Measurements from ENCODE around the gene NGLY1. TPM values are rescaled to one million over a fixed set of nuclear protein-coding genes. Genes with fewer than 3 reads are reported as not detected.
A peak's percentile ranks its signal among the peaks of the same experiment; 100 is the strongest.

The NGLY1 gene
- total and polyA plus RNA-seq, 9 of the 15 experiments (the other 6 are each of a cell fraction or from before 2014, with no cell fraction given): 52.2 to 124 (median 87.6) TPM

GRCh38 chr3:25785826-25786225 is 2.6 kb upstream of the NGLY1 start:
- intact Hi-C loops (cut with micrococcal nuclease): no loop called here
- no peak for FAIRE-seq
- TF ChIP-seq ZNF395 (CRISPR knock-in tag; IDR thresholded peaks at IDR 0.05) (no peak), GATAD2A (IDR thresholded peaks at IDR 0.05) (no peak), COPS2 (conservative IDR thresholded peaks at IDR 0.05) (no peak), ZBTB8A (IDR thresholded peaks at IDR 0.05; ENCODE audit: partially characterized antibody) (no peak)
- H3K36me3 ChIP-seq (ENCODE audit: control insufficient read depth, insufficient read depth, low read length): peaks cover 5% of the 10 kb centered on the region; the same call in 2 of the 3 replicates
- no peaks in the 10 kb centered on the region for H3K27me3 ChIP-seq (ENCODE audit: control insufficient read depth in 2 of 2, insufficient read depth in 2 of 2, low read length in 2 of 2)
- no peak overlapping the region for H3K4me3 ChIP-seq
- H3K9me1 ChIP-seq (ENCODE audit: control insufficient read depth, insufficient read depth, low read length): no peaks in the 10 kb centered on the region
- H3K79me2 ChIP-seq (ENCODE audit: control insufficient read depth, insufficient read depth, low read length): peaks cover 77% of the 10 kb centered on the region
- peaks cover 7 to 36% of the 10 kb centered on the region in 2 experiments; a peak in 4 of 5 replicates for H3K4me1 ChIP-seq (replicated peaks in 1 of 2; ENCODE audit: control insufficient read depth in 2 of 2, insufficient read depth in 2 of 2, low read length in 2 of 2)
- H4K20me1 ChIP-seq (replicated peaks; ENCODE audit: control insufficient read depth, insufficient read depth, low read length): no peaks in the 10 kb centered on the region
- no peak overlapping the region for H3K4me2 ChIP-seq (ENCODE audit: insufficient read depth, low read length)
- no peak overlapping the region for H3K9ac ChIP-seq (ENCODE audit: insufficient read depth in 1 of 2, low read depth in 2 of 2, low read length in 2 of 2)
- ChIA-PET CTCF (ENCODE audit: low intra/inter-chr PET ratio) (no interaction called here), POLR2A (no interaction called here)
- no TSS peak for BruUV-seq (replicated peaks)
- H2AFZ ChIP-seq (ENCODE audit: low read depth, low read length): no peak overlapping the region
- 62% methylated on average over 3 of the region's 3 CpGs for WGBS (ENCODE audit: insufficient coverage, low coverage, missing lambda C conversion rate)
- H3K27ac ChIP-seq (ENCODE audit: extremely low read depth, low read depth, low read length): no peak overlapping the region
- DNase-seq (ENCODE audit: extremely low read depth in 1 of 4, low spot score in 3 of 4): no peak
- no peaks in the 10 kb centered on the region for H3K9me3 ChIP-seq (replicated peaks; ENCODE audit: control insufficient read depth, insufficient read depth, low read depth, low read length)
- in situ Hi-C loops (cut with MboI): no loop called here
- ATAC-seq: no peak

GRCh38 chr3:25784971-25785370 is 1.7 kb upstream of the NGLY1 start:
- H3K27ac ChIP-seq (ENCODE audit: extremely low read depth, low read depth, low read length): peak overlapping the region; percentile 63; the same call in 2 of the 3 replicates
- no TSS peak for BruUV-seq (replicated peaks)
- H2AFZ ChIP-seq (ENCODE audit: low read depth, low read length): no peak overlapping the region
- ChIA-PET POLR2A (no interaction called here), CTCF (ENCODE audit: low intra/inter-chr PET ratio) (no interaction called here)
- H3K79me2 ChIP-seq (ENCODE audit: control insufficient read depth, insufficient read depth, low read length): peaks cover 77% of the 10 kb centered on the region
- intact Hi-C loops (cut with micrococcal nuclease): no loop called here
- H3K36me3 ChIP-seq (ENCODE audit: control insufficient read depth, insufficient read depth, low read length): peaks cover 3% of the 10 kb centered on the region; the same call in 2 of the 3 replicates
- H3K4me1 ChIP-seq (replicated peaks in 1 of 2; ENCODE audit: control insufficient read depth in 2 of 2, insufficient read depth in 2 of 2, low read length in 2 of 2): peaks cover 12 to 39% of the 10 kb centered on the region in 2 experiments; a peak in 4 of 5 replicates
- in situ Hi-C loops (cut with MboI): no loop called here
- H4K20me1 ChIP-seq (replicated peaks; ENCODE audit: control insufficient read depth, insufficient read depth, low read length): no peaks in the 10 kb centered on the region
- ATAC-seq: no peak
- TF ChIP-seq ZNF384 (IDR thresholded peaks at IDR 0.05; ENCODE audit: low read depth, low read length) (peak; percentile 77), ZNF324 (CRISPR knock-in tag; IDR thresholded peaks at IDR 0.05) (no peak)
- peak overlapping the region; percentile 76 for H3K4me2 ChIP-seq (ENCODE audit: insufficient read depth, low read length)
- H3K27me3 ChIP-seq (ENCODE audit: control insufficient read depth in 2 of 2, insufficient read depth in 2 of 2, low read length in 2 of 2): no peaks in the 10 kb centered on the region
- H3K9ac ChIP-seq (ENCODE audit: insufficient read depth in 1 of 2, low read depth in 2 of 2, low read length in 2 of 2): peak overlapping the region in 1 of 2 experiments; percentile 64; a peak in 1 of 4 replicates
- 95% methylated on average over 1 of the region's 1 CpG for WGBS (ENCODE audit: insufficient coverage, low coverage, missing lambda C conversion rate)
- FAIRE-seq: no peak
- no peaks in the 10 kb centered on the region for H3K9me3 ChIP-seq (replicated peaks; ENCODE audit: control insufficient read depth, insufficient read depth, low read depth, low read length)
- no peak overlapping the region for H3K4me3 ChIP-seq
- DNase-seq (ENCODE audit: extremely low read depth in 1 of 4, low spot score in 3 of 4): no peak
- no peaks in the 10 kb centered on the region for H3K9me1 ChIP-seq (ENCODE audit: control insufficient read depth, insufficient read depth, low read length)
